HL-60 (cell line): Measurements from ENCODE around the gene CLEC4F.
A peak's percentile ranks its signal among the peaks of the same experiment; 100 is the strongest.

Source experiments
- DNase-seq, 2 experiments: peaks; one replicate each; pipeline ENCODE4 v3.0.0-alpha.2; 2010 to 2020; ENCODE audit warnings: low read depth in 1 of 2, low spot score in 1 of 2
- H3K27ac ChIP-seq: fragments of 250-450 bp; sonication (Bioruptor Pico); replicated peaks from 2 replicates; pipeline ENCODE4 v1.5.1; 2020; ENCODE audit warnings: mild to moderate bottlenecking, moderate library complexity
- H3K27me3 ChIP-seq: fragments of 250-450 bp; sonication (Bioruptor Pico); 2 replicates; pipeline ENCODE4 v1.5.1; 2021; ENCODE audit warnings: mild to moderate bottlenecking, moderate library complexity; ENCODE audit not compliant: insufficient read depth, poor library complexity, severe bottlenecking
- H3K4me3 ChIP-seq: replicated peaks from 2 replicates; pipeline ENCODE4 v1.5.1; 2011; ENCODE audit warnings: mild to moderate bottlenecking, control low read depth, low read length; ENCODE audit not compliant: insufficient read depth
- CTCF ChIP-seq: IDR thresholded peaks from one replicate; pipeline ENCODE4 v1.5.1; 2011; ENCODE audit warnings: low read length, control low read depth, inconsistent platforms; ENCODE audit not compliant: insufficient read depth
- GABPA ChIP-seq: IDR thresholded peaks from 2 replicates; pipeline ENCODE4 v1.6.1; 2012; ENCODE audit warnings: low read depth
- POLR2AphosphoS5 ChIP-seq: IDR thresholded peaks from 2 replicates; pipeline ENCODE4 v1.6.1; 2012; ENCODE audit warnings: low read depth
- REST ChIP-seq: IDR thresholded peaks from 2 replicates; pipeline ENCODE4 v1.6.1; 2012; ENCODE audit warnings: low read depth; ENCODE audit not compliant: insufficient replicate concordance
- SPI1 ChIP-seq: IDR thresholded peaks from 2 replicates; pipeline ENCODE4 v1.6.1; 2012; ENCODE audit warnings: low read depth, mild to moderate bottlenecking, borderline replicate concordance

CLEC4F gene

GRCh38 chr2:70769450-70769849, 50.9 kb downstream of the CLEC4F start:
- no peak for TF ChIP-seq REST
- TF ChIP-seq CTCF: no peak
- TF ChIP-seq SPI1: no peak
- no peak for DNase-seq
- no peak overlapping the region for H3K27ac ChIP-seq
- H3K27me3 ChIP-seq: peaks cover 59% of the 10 kb centered on the region
- no peak overlapping the region for H3K4me3 ChIP-seq

GRCh38 chr2:70768590-70769085, 51.8 kb downstream of the CLEC4F start:
- no peak for DNase-seq
- TF ChIP-seq CTCF: no peak
- no peak for TF ChIP-seq SPI1
- no peak for TF ChIP-seq POLR2AphosphoS5
- no peak for TF ChIP-seq GABPA
- no peak for TF ChIP-seq REST
- Histone ChIP-seq H3K27ac (no peak overlapping the region), H3K27me3 (peaks cover 52% of the 10 kb centered on the region), H3K4me3 (no peak overlapping the region)

GRCh38 chr2:70767699-70768589, 52.5 kb downstream of the CLEC4F start, which contains the start of gene ADD2:
ADD2 (minus strand) TSS chr2:70768200; CDS start chr2:70706408, 61,792 bp downstream.
- Histone ChIP-seq H3K27me3 (peaks cover 51% of the 10 kb centered on the region), H3K27ac (no peak within 1 kb of the TSS), H3K4me3 (peak within 1 kb of the TSS; percentile 49)
- TF ChIP-seq REST (no peak), POLR2AphosphoS5 (no peak), CTCF (no peak), SPI1 (no peak), GABPA (no peak)
- peak in 1 of 2 experiments; percentile 28 for DNase-seq
